Neutrophil (primary cell): Measurements from ENCODE around the gene NUDCD3.

Experiments used
- H3K27ac ChIP-seq: fragments of 200-600 bp; sonication (generic); 2 replicates; pipeline ENCODE4 v1.5.1; 2016; ENCODE audit warnings: mild to moderate bottlenecking, moderate library complexity
- H3K27me3 ChIP-seq: fragments of 200-600 bp; sonication (generic); 2 replicates; pipeline ENCODE4 v1.6.0; 2016; ENCODE audit warnings: mild to moderate bottlenecking
- H3K36me3 ChIP-seq: fragments of 200-600 bp; sonication (generic); 2 replicates; pipeline ENCODE4 v1.5.1; 2017
- H3K4me1 ChIP-seq, 2 experiments: fragments of 200-600 bp in 1 of 2; sonication (generic) in 1 of 2; 1 replicate in 1 of 2; 2 replicates in 1 of 2; pipeline versions ENCODE4 v1.5.1 to v1.6.1; 2013 to 2016; ENCODE audit warnings: low read depth in 1 of 2, low read length in 1 of 2, mild to moderate bottlenecking in 1 of 2, moderate library complexity in 1 of 2; ENCODE audit not compliant: control insufficient read depth in 1 of 2, insufficient read depth in 1 of 2
- H3K4me3 ChIP-seq, 2 experiments: fragments of 200-600 bp in 1 of 2; sonication (generic) in 1 of 2; 1 replicate in 1 of 2; 2 replicates in 1 of 2; pipeline ENCODE4 v1.5.1; 2013 to 2016; ENCODE audit warnings: low read depth in 1 of 2, low read length in 1 of 2, mild to moderate bottlenecking in 1 of 2, moderate library complexity in 1 of 2
- H3K9me3 ChIP-seq: fragments of 200-600 bp; sonication (generic); 2 replicates; pipeline ENCODE4 v1.5.1; 2016
- CTCF ChIP-seq: fragments of 200-600 bp; sonication (generic); IDR thresholded peaks from 2 replicates; pipeline ENCODE4 v1.5.1; 2016; ENCODE audit warnings: antibody characterized with exemption

The NUDCD3 gene

GRCh38 chr7:44521347-44522095 lies 31.1 kb upstream of the NUDCD3 start:
- peaks cover 5% of the 10 kb centered on the region for H3K27me3 ChIP-seq
- no peak for TF ChIP-seq CTCF
- H3K9me3 ChIP-seq: no peaks in the 10 kb centered on the region
- no peaks in the 10 kb centered on the region for H3K36me3 ChIP-seq
- H3K4me1 ChIP-seq: no peaks in the 10 kb centered on the region
- no peak overlapping the region for H3K4me3 ChIP-seq
- no peak overlapping the region for H3K27ac ChIP-seq

- peaks cover 5% of the 10 kb centered on the region for H3K27me3 ChIP-seq
- no peaks in the 10 kb centered on the region for H3K4me1 ChIP-seq
- no peak overlapping the region for H3K27ac ChIP-seq
- no peak for TF ChIP-seq CTCF
- no peaks in the 10 kb centered on the region for H3K9me3 ChIP-seq
- no peaks in the 10 kb centered on the region for H3K36me3 ChIP-seq
- H3K4me3 ChIP-seq: no peak overlapping the region
Observed at GRCh38 chr7:44520574-44520973, 30.1 kb upstream of the NUDCD3 start.

- Histone ChIP-seq H3K4me1 (no peaks in the 10 kb centered on the region), H3K27me3 (peaks cover 5% of the 10 kb centered on the region), H3K36me3 (no peaks in the 10 kb centered on the region), H3K27ac (no peak overlapping the region), H3K4me3 (no peak overlapping the region), H3K9me3 (no peaks in the 10 kb centered on the region)
- no peak for TF ChIP-seq CTCF
Observed at GRCh38 chr7:44519546-44519945, 29.1 kb upstream of the NUDCD3 start.

GRCh38 chr7:44518761-44519160 lies 28.3 kb upstream of the NUDCD3 start:
- Histone ChIP-seq H3K27ac (no peak overlapping the region), H3K36me3 (no peaks in the 10 kb centered on the region), H3K4me3 (no peak overlapping the region), H3K27me3 (peaks cover 5% of the 10 kb centered on the region), H3K4me1 (no peaks in the 10 kb centered on the region), H3K9me3 (no peaks in the 10 kb centered on the region)
- TF ChIP-seq CTCF: no peak

- no peak overlapping the region for H3K27ac ChIP-seq
- no peaks in the 10 kb centered on the region for H3K4me1 ChIP-seq
- H3K4me3 ChIP-seq: no peak overlapping the region
- H3K27me3 ChIP-seq: peaks cover 3% of the 10 kb centered on the region
- no peaks in the 10 kb centered on the region for H3K9me3 ChIP-seq
- TF ChIP-seq CTCF: no peak
- H3K36me3 ChIP-seq: no peaks in the 10 kb centered on the region
Observed at GRCh38 chr7:44517175-44517574, 26.7 kb upstream of the NUDCD3 start.
